Stimulated activated CD4-positive, alpha-beta T cell treated with anti-CD3 and anti-CD28 coated beads, TNF-alpha, amount 100 ng/mL, for 4 hours (primary cell): ENCODE data around the gene TMCC2.
"Not testable (repeated sequence)": the region's sequence is repeated elsewhere in the genome, so short reads cannot be mapped to it uniquely, and the experiment has no call there.

Experiments
- DNase-seq, 3 experiments: peaks; one replicate each; pipeline ENCODE4 v3.0.0-alpha.2; 2020; ENCODE audit warnings: low read depth in 3 of 3

TMCC2 gene, protein sequence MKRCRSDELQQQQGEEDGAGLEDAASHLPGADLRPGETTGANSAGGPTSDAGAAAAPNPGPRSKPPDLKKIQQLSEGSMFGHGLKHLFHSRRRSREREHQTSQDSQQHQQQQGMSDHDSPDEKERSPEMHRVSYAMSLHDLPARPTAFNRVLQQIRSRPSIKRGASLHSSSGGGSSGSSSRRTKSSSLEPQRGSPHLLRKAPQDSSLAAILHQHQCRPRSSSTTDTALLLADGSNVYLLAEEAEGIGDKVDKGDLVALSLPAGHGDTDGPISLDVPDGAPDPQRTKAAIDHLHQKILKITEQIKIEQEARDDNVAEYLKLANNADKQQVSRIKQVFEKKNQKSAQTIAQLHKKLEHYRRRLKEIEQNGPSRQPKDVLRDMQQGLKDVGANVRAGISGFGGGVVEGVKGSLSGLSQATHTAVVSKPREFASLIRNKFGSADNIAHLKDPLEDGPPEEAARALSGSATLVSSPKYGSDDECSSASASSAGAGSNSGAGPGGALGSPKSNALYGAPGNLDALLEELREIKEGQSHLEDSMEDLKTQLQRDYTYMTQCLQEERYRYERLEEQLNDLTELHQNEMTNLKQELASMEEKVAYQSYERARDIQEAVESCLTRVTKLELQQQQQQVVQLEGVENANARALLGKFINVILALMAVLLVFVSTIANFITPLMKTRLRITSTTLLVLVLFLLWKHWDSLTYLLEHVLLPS

DNA sequence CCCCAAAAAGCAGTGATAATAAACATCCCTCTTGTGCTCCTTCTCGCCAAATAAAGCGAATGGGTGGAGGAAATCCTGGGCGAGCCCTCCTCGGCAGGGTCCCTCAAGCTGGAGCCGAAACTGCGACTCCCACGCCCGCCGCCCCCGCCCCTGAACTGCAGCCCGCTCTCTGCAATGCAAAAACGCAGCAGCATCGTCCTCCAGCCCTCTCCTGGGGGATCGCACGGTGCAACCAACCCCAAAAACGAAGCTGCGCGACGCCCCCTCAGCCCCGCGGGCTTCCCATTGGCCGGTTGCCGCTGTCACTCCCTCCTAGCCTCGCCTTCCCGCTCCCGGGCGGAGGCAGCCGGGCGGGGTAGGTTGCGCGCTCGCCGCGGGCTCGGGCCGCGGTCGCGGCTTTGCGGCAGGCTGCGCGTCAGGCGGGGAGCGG, at the start of gene TMCC2:
TSS of gene TMCC2 (plus strand) at position 363 of the 430 bp plus-strand sequence. CDS start 619 bp downstream, outside the sequence.
- DNase-seq: peak; percentile 52 to 65 (median 60)

DNA sequence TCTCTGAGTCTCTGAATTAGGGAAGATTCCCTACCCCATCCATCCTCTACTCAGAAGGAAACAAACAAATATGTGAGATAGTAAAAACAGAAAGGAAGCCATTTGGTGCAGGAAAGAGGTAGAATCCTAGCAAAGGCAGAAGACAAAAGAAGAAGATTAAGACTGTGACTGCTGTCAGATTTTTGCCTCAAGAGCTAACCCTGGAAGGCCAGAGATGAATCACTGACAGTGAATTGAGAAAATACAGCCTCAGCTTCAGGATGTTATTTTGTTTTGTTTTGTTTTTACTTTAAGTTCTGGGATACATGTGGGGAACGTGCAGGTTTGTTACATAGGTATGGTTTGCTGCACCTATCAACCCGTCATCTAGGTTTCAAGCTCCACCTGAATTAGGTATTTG, 47.9 kb upstream of the TMCC2 start:
- DNase-seq: no peak

DNA sequence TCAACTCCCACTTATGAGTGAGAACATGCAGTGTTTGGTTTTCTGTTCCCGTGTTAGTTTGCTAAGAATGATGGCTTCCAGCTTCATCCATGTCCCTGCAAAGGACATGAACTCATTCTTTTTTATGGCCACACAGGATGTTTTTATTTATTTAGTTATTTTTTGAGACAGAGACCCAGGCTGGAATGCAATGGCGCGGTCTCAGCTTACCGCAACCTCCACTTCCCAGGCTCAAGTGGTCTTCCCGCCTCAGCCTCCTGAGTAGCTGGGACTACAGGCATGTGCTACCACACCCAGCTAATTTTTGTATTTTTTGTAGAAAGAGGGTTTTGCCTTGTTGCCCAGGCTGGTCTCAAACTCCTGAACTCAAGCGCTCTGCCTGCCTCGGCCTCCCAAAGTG, 47.4 kb upstream of the TMCC2 start:
- DNase-seq: not testable (repeated sequence)

DNA sequence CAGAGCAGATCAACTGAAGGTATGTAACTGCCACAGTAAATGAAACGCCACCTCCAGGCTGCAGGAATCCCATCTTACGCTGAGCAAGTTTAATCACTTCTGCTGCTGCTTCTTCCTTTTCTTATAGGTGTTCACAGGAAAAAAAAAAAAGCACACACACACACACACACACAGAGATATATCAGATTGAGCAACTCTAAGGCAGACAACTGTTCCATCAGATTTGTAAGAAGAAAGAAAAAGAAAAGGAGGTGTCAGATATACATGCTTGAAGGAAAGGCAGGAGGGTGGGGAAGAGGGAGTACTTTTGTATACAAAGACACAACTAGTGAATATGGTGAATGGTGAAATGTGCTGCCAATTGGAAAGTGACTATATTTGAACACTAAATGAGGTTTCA, 44.8 kb upstream of the TMCC2 start:
- no peak for DNase-seq

GRCh38 chr1:205183676-205184335, 43.9 kb upstream of the TMCC2 start:
- DNase-seq: no peak

DNA sequence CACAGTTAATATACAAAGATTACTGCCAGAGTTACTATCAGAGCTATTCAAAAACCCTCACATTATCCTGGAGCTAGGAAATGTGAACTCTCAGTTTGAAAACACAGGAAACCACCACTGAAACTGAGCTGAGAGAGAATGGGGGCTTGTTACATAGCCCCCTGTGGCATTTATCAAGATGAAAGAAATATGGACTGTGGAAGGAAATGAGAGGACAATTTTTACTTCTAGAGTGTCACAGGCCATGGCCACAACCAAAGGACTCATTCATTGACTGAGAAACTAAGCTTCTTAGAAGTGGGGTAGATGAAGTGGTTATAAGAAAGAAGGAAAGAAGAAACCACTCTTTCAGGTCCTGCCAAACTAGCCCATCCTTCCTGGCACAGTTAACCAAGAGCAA, 41.6 kb upstream of the TMCC2 start:
- DNase-seq: no peak

- DNase-seq: no peak
These were observed 40.3 kb upstream of the TMCC2 start for GRCh38 chr1:205187420-205187819.

GRCh38 chr1:205188098-205188497, 39.6 kb upstream of the TMCC2 start:
- no peak for DNase-seq

- DNase-seq: no peak
These were observed 39.1 kb upstream of the TMCC2 start for GRCh38 chr1:205188596-205188995.

- DNase-seq: no peak
These were observed 38.6 kb upstream of the TMCC2 start for GRCh38 chr1:205189131-205189530.

DNA sequence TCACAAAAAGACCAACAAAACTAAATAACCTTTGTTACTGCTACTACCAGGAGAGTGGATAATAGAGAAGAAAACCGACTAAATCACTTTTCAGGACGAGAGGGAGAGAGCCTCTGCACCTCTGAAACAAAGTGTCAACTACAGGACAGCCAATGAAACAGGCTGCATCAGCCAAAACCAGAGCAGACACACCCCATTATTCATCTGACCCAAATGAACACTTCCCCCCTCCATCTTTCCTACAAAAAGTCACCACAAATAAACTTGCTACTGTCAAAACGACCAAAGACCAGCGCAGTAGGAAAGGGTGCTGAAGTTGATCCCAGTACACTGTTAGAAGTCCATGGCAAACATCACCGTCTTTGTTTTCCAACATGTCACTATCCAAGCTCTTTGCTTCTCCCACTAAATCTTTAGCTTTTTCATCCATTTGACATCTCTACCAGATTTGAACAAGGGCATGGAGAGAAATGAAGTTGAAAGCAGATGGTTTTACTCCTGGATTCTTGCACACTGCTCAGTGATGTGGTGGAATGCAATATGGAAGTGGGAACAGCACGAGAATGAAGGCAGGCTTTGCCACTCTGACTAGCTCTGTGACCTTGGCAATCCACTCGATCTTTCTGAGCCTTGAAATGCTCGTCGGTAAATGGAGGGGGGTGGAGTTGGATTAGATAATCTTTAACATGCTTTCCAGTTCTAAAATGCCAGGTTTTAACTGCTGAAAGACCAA, 36.7 kb upstream of the TMCC2 start:
- DNase-seq: no peak

GRCh38 chr1:205191622-205192021, 36.1 kb upstream of the TMCC2 start:
- DNase-seq: no peak

DNA sequence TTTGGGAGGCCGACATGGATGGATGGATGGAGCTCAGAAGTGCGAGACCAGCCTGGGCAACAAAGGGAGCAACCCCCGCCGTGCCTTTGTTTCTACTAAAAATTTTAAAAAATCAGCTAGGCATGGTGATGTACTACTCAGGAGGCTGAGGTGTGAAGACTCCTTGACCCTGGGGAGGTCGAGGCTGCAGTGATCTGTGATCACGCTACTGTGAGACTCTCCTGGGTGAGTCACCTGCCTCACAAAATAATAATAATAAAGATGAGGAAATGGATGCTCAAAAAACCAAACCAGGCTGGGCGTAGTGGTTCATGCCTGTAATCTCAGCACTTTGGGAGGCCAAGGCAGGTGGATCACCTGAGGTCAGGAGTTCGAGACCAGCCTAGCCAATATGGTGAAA, 35.5 kb upstream of the TMCC2 start:
- DNase-seq: no peak

- peak in 1 of 3 experiments; percentile 10 for DNase-seq
These were observed 28.4 kb upstream of the TMCC2 start for GRCh38 chr1:205199090-205199930.

DNA sequence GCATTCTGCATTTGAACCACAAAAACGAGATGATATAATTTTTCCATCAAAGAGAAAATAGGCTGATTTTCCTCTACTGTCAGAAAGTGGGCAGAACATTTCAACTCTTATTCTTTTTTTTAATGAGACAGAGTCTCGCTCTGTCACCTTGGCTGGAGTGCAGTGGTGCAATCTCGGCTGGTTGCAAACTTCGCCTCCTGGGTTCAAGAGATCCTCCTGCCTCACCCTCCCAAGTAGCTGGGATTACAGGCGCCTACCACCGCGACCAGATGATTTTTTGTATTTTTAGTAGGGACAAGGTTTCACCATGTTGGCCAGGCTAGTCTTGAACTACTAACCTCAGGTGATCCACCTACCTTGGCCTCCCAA, 27.8 kb upstream of the TMCC2 start:
- DNase-seq: no peak

- DNase-seq: no peak
These were observed 23.2 kb upstream of the TMCC2 start for GRCh38 chr1:205204552-205204951.

DNA sequence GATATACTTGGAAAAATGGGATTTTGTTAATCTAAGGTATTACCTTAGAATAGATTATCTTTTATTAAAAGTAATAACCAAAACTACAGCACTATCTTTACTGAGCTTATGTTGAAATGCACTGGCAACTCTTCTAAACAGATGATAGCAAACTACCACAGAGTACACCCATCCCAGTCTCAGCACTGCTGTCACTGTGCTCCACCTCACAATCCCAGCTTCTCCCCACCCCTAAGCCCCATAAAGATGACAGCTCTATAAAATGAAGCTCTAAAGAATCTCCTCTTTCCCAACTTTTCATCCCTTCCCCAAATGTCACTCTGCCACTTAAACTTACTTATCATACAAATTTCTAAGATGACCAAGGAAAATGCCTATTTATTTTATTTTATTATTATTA, 22.7 kb upstream of the TMCC2 start:
- DNase-seq: no peak

- DNase-seq: no peak
These were observed 18.9 kb upstream of the TMCC2 start for GRCh38 chr1:205208811-205209210.

GRCh38 chr1:205210756-205211168, 17.0 kb upstream of the TMCC2 start:
- DNase-seq: peak in 1 of 3 experiments; percentile 13

DNA sequence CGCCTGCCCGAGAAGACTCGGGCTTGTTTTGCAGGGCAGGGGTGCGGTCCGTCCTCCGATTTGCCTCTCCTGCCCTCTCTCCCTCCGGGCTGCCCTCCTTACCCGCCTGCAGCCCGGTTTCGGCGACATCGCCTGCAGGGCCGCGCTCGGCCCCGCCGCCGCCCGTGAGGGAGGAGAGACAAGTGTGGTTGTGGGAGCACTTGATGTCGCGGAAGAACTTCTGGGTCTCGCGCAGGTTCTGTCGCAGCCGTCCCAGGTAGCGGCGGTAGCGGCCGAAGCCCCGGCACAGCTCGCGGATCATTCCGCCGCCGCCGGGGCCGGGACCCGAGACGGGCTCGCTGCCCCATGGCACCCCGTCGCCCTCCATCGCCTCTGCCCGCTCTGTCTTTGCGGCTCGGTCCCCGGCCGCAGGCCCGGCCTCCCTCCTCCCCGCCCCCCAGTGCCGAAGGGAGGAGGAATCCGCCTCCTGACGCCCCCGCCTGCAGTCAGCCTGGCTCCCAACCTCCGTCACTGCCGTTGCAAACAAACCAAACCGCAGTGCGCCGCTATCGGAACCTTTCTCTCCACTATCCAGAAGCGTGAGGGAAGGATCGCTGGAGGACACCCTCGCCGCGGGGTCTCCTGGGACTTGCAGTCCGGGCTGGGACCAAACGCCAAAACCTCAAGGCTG, 16.4 kb upstream of the TMCC2 start, which contains the start of gene DSTYK:
TSS of gene DSTYK (minus strand) at position 534 of the 670 bp plus-strand sequence. CDS start at position 367, 167 bp downstream.
- peak; percentile 85 to 86 (median 86) for DNase-seq
